Medulla oblongata (tissue), 1 donor: ENCODE results near the gene TBC1D10B.
"Not testable (repeated sequence)": the region's sequence is repeated elsewhere in the genome, so short reads cannot be mapped to it uniquely, and the experiment has no call there.

ENCODE experiments used
- DNase-seq: peaks from one replicate; pipeline ENCODE4 v3.0.0-alpha.2; 2015; ENCODE audit errors: extremely low spot score

TBC1D10B gene

GRCh38 chr16:30335028-30335597 is 35.2 kb downstream of the TBC1D10B start:
- DNase-seq: peak; percentile 84

DNA sequence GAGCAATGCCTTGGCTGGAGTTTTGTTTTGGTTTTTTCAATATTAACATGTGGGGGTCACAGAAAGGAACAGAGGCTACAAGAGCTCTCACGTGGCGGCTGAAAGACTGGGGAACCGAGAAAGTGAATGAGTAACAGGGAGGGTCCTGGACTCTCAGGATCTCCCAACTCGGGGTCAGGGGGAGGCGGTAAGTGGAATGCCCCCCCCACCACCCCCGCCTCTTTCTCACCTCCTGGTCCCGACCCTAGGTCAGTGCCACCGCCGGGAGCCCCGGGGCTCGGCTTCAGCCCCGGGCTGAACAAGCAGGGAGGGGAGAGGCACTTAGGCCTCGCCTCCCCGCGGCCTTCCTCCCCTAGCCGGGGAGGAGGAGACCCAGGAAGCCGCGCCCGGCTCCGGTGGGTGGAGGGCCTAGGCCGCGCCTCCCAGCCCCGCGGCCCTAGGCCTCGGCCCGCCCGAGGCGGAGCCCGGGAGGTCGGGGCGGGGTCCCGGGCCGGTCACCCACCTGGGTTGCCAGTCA is 35.8 kb downstream of the TBC1D10B start:
- DNase-seq: peak; percentile 48

- DNase-seq: not testable (repeated sequence)
These were observed 46.1 kb downstream of the TBC1D10B start for GRCh38 chr16:30324220-30324619.

DNA sequence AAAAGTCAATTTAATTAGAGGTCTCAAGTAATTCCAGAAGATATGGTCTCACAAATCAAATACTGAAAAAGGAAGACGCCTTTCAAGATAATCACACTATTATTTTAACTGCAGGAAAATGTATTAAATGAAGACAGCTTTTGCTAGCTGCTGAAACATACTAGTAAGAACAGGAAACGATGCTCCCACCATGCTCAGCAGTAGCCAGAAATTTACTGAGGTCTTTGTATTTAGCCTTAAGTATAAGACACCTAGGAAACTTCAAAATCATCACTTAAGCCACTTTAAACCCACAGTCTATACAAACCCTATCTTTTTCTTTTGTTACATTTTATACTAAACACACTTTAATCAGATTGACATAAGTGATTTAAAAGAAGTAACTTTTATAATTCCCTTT is 51.6 kb downstream of the TBC1D10B start:
- DNase-seq: not testable (repeated sequence)

- DNase-seq: not testable (repeated sequence)
These were observed 59.4 kb downstream of the TBC1D10B start for GRCh38 chr16:30310937-30311336.

- not testable (repeated sequence) for DNase-seq
These were observed 61.0 kb downstream of the TBC1D10B start for GRCh38 chr16:30309255-30309654.
